ENCODE measurements around the gene TBC1D21.

TBC1D21 gene

DNA sequence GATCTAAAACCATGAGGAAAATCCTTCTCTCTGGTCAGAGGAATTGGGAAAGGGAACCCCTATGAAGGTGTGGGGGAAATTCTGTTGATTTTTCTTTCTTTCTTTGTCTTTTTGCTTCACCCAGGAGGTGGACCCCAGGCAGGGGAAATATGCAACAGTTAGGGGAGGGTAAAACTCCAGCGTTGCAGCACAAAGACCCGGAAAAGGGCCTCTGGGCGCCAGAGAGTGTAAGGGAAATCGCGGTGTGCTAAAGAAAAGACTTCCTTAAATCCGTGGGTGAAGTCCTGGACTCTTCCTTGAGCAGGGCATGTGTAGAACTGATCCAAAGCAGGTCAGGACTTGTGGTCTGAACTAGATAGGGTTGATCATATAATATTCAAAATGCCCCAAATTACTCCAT is 11.1 kb upstream of the TBC1D21 start:
- DNase-seq (ENCODE audit: low read depth), result no peak

DNA sequence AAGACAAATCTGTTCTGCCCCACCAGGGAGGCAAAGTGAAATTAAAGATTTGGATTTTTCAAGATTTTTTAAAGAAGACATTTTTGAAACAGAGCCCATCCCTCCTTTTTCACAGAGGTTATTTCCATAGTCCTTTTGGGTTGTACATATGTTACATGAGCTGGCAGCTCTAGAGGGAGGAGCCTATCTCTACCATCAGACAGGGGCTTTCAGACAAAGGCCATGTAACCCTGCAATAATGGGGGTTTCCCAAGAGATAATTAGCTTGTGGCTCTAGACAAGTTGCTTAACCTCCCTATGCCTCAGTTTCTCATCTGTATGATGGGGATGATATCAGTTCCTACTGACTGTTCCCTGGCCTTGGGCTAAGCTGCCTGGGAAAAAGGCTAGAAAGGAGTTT is 8.0 kb upstream of the TBC1D21 start:
- DNase-seq (ENCODE audit: low read depth), result no peak

DNA sequence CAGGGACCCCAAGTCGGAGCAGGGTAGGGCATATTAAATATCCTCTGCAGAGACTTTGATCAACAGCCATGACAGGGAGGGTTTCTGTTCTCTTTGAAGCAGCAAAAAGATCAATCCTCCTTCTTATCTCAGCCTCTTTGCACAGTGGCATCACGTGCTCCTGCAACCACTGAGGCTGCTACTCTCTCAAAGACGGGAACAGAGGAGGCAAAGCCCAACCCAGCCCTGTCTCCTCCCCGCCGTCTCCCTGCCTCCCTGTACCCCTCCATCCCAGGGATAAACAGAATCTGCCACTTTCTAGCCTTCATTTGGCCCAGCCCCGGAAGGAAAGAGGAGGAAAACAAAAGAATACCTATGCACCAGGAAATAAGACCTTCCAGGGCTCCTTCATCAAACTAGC is 7.5 kb upstream of the TBC1D21 start:
- DNase-seq (ENCODE audit: low read depth), result no peak

DNA sequence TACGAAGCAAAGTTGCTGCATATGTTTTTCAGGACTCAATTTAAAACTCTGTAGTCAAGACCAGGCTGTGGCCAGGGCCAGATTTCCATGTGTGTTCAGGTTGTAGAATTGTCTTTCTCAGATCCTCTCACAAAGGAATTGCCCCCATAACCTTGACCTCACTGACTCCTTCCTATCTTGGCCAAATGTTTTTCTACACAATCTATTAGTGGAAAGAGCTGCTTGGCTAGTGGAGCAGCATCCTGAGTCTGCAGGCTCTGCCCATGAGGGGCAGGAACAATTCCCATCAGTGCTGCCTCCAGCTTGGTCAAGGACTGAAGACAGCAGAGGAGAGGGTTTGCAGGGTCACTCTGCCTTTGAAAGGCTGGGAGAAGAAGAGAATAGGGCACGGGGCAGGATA is 6.9 kb upstream of the TBC1D21 start:
- no peak for DNase-seq (ENCODE audit: low read depth)

DNA sequence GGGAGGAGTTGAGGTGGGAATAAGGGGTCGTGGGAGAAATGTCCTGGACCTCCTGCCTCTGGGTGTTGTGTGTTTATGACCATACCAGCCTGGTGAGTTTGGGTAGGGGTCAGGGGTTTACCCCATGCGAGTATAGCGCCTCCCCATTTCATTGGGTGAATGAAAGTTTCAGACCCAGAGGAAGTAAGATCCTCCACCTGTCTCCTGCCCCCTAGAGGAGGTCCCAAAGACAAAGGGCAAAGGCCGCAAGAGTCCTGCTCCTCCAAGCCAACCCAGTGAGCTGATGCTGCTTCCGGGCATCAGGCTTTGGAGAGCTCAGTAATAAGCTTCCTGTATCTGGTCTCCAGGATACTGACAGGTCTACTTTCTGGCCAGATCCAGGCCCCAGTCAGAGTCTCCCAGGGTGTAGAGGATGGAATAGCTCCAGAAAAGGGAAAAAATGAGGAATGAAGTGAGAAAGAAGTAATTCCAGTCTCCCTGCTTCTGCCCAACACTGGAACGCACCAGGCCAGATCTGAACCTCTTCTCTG is 6.4 kb upstream of the TBC1D21 start:
- DNase-seq (ENCODE audit: low read depth), result no peak

DNA sequence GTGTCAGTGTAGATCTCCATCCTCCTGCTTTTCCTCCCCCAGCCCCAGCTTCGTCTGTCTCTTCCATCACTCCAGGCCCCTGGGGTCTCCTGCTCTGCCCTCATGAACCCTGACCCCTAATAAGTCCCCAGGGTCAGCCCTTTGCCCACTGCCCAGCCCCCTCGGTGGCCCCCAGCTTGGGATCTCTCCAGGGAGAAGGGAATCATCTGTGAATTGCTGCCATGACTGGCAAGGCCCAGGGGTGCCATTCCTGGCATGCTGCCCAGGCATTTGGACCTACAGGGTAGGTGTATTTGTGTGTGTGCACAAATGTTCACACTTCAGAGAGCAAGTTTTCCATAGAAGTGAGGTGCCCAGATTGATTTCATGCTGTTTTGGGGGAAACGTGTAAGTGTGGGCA is 5.9 kb upstream of the TBC1D21 start:
- DNase-seq (ENCODE audit: low read depth), result no peak

DNA sequence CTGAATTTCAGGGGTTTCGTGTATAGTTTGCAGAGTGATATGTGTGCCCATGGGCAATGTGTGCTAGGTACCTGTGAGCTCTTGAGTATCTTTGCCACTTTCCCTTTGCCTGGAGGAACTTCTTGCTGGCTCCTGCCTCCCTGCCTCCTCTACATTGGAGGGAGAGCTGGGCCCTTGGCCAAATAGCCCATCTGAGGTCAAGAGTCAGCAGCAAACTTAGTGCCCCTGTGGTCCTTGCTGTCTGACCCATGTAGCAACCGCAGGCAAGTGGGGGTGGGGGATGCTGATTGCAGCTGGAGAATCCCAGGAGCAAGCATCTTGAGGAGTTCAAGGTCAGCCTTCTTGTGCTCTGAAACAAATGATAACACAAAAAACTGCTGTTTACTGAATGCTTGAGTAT is 5.4 kb upstream of the TBC1D21 start:
- DNase-seq (ENCODE audit: low read depth), result no peak

DNA sequence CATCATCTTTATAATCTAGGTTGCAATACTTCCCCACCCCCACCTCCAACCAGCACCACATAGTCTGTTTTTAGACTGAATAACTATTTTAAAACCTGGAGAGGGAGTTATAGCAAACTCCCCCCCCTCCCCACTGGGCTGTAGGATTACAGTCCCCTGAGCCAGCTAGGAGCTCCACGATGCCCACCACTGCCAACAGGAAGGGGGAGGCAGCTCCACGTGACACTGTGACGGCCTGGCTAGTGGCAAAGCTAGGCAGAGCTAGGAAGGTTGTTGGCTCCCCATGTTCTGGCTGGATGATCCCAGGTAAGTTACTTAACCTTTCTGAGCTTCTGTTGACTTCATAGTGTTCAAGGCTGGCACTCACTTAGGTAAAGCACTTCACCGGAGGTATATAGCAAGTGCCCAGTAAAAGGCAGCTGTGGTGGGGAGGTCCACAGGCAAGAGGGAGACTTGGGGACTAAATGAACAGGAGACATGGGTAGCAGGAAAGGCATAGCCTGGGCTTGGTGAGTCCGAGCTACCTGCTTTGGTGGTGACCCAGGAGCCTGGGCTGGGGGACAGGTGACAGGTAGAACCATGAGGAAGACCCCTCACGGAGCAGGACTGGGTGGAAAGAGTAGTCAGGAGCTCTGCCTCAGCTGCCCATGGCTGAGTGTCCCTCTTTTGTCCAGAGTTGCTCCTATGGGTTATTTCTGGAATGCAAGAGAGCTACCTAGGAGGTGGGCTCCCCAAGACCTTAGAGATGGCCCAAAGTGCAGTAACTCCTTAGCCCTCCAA is 4.0 kb upstream of the TBC1D21 start:
- DNase-seq (ENCODE audit: low read depth), result no peak

DNA sequence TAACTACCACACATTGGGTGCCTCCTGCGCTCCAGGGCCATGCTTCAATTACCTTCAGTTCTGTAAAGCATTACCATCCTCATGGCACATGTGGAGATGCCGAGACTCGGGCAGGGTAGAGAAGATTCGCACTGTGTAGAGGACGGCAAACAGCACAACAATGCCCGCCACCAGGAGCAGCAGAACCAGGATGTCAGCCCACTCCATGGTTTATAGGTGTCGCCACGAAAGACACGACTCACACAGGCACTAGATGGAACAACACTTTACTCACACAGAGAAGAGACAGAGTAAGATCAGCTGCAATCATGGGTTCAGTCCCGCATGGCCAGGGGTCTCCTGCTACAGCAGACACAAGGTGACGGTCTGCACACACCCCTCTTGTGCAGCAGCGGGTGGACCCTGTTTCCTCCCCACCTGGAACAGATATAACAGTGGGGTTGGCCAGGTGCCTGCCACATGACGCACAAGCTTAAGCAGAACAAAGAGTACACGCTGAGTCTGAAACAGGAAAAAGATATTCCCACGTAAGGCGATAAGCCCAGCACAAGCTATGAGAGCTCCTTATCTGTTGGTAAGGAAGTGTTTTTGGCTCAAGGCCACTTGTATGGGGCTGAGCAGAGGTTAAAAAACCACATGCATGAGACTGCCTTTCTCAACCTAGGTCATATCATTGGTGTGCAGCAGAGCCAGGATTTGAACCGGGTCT is 2.5 kb upstream of the TBC1D21 start:
- DNase-seq (ENCODE audit: low read depth), result no peak

DNA sequence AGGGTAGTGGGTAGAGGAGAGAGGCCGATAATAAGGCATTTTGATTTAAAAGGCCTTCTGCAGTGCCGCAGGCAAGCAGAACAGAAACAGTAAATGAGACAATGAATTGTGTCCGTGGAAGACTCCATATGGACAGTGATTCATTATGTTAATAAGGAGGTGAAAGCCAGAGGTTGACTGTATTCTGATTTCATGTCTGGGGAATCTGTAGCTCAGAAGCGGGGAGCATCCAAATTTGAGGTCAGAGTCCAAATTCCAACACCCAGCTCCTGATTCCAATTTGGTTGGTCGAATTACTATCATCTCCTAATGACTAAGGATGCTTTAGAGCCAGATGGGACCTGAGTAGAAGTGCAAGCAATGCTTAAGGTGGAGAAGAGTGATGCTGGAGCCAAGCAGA is 1.0 kb upstream of the TBC1D21 start:
- no peak for DNase-seq (ENCODE audit: low read depth)

DNA sequence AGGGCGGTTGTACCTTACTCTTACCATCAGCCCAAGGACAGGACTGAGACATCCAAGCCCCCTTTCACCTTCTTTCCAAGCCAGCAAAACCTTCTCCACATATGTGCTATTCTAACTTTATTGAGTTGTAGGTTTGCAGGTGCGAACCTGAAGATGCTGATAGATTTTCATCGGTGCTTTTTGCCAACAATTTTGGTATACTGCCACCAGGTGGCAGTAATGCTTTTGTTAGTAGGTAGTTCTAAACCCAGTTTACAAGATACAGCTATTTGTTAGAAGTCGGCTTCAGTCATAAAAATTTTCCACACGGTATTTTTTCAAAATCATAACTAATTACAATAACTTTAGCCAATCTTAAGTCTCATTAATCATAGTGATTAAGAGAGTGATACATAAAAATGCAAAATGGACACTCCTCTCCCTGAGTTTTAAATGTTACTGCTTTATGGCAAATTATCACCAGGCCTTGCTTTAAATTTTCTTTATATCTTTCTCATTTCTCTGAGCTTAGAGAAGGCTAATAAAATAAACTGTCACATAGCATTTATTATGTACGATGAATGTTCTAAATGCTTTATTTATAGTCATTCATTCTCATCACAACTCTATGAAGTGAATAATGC is 636 bp downstream of the TBC1D21 start:
- DNase-seq (ENCODE audit: low read depth), result no peak

DNA sequence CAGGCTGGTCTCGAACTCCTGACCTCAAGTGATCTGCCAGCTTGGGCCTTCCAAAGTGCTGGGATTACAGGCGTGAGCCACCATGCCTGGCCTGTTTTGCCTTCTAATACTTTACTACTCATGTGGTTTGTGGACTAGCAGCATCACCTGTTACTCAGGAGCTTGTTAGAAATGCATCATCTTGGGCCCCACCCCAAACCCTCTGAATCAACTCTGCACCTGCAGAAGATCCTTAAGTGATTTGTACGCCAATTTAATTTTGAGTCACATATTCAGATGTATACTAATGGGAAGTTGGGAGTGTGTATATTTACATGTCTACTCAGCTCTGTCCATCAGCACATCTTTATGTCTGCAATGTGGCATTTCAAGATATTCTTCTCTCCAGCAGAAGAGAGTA is 6.1 kb downstream of the TBC1D21 start:
- no peak for DNase-seq (ENCODE audit: low read depth)

DNA sequence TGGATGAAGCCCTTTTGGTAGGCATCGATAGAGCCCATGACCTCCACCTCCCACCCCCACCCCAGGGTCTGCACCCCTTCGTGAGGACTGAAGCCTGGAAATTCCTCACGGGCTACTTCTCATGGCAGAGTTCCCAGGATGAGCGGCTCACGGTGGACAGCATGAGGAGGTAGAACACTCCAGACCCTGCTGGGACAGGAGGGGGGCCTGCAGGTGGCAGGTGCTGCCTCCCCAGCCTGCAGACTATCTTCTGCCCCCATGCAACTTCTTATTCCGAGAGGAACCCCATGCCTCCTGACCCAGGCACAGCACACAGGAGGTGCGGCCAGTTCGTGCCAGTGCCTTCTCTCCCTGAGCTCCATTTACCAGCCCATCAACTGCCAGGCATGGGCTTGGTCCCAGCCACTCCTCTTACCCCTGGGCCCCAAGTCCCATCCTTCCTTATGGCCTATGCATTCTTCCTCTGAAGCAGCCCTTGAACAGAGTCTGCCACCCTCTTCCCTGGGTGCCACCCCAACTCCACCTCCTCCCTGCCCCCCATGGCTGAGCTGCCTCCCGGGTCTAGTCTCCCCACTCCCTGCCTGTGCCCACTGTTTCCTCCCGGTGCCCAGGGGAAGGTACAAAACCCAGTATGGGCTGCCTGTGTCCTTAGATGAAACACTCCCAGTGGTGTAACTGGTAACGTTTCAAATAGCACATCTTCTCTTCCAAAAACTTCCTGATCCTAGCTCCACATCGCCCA is 8.4 kb downstream of the TBC1D21 start:
- DNase-seq (ENCODE audit: low read depth), result no peak

DNA sequence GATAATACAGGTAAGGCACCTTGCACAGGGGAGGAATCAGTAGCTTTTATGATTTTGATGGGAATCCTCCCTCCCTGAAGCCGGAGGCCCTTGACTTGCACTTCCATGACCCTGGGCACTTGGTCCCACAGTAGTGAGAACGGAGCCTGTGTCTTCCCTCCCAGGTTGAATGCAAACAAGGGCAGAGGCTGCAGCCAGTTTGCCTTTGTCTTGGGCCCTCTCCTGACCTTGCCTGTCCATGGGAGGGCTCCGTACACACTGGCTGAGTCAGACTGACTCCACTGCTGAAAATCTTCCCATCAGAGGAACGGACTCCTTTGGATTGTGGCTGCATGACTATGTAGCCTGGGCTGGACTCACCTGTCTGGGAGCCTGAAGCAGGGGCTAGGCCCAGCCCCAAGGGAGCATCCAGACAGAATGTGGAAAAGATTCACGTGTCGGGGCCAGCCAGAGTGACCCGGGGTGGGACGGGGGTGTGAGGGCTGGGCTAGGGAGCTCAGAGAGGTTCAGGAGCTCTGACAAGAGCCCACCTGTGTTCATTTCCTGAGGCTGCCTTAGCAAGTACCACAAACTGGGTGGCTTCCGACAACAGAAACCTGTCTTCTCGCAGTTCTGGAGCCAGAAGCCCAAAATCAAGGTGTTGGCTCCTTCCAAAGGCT is 9.5 kb downstream of the TBC1D21 start:
- no peak for DNase-seq (ENCODE audit: low read depth)

DNA sequence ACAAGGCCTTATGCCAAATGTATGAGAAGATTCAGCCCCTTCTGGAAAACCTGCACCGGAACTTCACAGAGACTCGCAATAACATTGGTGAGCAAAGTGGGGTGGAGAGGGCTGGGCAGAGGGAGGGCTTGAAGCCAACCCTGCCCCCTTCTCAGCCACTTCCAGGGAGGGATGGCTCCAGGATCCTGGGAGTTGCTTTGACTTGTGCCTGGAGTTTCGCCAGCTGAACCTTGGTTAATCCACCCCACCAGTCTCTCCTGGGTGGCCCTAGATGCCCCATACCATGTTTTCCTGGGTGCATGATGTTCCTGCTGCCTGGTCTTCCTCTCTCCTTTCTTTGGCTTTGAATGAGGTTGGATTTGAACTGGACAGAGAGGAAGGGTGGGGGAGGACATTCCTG is 10.8 kb downstream of the TBC1D21 start:
- DNase-seq (ENCODE audit: low read depth), result no peak

DNA sequence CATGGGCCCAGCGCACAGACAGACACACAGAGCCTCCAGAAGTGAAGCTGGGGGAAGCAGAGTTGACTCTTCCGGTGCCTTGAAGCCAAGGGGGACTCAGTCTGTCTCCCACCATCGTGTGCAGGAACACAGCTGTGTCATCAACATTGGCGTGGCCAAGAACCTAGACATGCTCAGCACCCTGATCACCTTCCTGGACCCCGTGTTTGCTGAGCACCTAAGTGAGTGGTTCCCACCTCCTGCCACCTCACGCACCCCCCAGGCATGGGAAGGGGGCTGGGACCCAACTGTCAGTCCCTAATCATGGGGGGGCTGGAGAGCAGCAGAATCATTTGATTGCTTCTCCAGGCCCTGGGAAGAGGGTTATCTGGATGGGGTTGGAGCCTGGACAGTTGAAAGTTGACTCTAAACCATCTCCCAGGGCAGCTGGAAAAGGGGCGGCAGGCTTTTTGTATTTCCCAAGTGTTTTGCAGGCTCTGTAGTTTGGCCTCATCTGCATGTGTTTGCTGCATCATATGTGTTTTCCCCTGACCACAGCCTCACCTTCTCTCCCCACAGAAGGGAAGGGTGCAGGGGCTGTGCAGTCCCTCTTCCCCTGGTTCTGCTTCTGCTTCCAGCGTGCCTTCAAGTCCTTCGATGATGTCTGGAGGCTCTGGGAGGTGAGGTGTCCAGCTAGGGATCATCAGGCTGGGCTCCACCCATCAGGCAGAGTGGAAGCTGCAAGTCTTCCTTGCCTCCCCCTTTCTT is 12.8 kb downstream of the TBC1D21 start:
- no peak for DNase-seq (ENCODE audit: low read depth)

DNA sequence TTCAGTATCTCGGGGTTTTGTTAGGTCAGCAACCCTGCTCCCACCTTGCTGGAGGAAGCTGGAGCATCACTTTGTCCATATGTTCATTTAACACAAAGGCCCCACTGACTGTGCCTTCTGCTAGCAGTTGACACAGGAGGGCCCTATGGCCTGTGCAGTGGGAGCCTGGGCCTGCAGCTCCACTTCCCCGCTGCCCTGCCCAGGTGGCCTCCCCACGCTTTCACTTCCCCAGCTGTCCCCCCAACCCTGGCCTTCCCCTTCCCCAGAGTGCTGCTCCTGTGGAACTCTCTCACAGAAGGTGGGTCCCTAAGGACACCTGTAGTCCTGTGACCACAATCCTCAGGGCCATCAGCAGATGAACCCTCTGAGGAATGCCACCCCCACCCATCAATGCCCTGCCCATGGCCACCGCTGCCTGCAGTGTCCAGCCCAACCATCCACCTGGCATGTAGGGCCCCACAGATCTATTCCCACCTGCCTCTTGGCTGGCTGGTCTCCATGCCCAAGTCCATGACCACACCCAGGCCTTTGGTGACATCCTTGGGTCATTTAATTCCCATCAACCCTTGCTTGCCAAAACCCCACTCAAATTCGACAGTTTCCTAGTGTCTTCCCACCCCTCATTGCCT is 13.5 kb downstream of the TBC1D21 start:
- DNase-seq (ENCODE audit: low read depth), result no peak

DNA sequence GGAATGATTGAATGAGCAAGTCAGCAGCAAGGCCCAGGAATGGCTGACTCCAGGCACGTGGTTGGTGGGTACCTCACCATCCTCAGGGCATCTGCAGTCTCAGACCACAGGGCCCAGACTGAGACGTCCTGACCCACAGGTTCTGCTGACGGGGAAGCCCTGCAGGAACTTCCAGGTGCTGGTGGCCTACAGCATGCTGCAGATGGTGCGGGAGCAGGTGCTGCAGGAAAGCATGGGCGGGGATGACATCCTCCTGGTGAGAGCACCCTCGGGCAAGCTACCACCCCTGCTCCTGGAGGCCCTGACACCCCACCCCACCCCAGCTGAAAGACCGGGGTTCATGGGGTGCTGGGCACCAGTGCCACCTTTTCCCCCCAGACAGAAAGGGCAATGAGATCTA is 14.1 kb downstream of the TBC1D21 start:
- DNase-seq (ENCODE audit: low read depth), result no peak

DNA sequence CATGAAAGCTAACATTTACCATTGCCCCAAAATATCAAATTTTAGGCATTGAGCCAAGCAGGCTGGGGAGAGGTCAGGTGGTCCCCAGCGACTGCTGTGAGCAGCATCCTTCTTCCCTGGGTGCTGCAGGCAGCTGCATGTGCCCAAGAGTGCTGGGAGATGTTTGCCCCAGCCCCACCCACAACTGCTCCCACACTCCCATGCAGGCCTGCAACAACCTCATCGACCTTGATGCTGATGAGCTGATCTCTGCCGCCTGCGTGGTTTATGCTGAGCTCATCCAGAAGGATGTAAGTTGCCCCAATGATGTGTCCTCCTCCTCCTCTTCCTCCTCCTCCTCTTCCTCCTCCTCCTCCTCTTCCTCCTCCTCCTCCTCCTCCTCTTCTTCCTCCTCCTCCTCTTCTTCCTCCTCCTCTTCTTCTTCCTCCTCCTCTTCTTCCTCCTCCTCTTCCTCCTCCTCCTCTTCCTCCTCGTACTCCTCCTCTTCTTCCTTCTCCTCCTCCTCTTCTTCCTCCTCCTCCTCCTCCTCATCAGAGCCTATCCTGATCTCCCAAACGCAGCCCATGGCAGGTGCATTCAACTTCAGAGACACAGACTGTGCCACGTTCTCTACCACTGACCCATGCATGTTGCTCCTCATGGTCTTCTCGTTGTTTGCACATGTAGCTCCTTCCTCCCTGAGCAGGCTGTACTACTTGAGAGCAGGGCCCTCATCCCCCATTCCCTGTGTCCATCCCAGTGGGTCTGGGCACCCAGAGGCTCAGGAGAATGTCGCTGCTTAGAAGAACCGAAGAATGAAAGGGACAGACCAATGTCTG is 15.1 kb downstream of the TBC1D21 start:
- DNase-seq (ENCODE audit: low read depth), result no peak
